HG03108 (cell line): Measurements from ENCODE around the gene ZPBP2.

Experiments
- ATAC-seq: cut with Tn5 transposase; IDR thresholded peaks from one replicate; pipeline ENCODE4 v1.9.1; 2021; ENCODE audit warnings: moderate library complexity; ENCODE audit not compliant: unreplicated experiment

The ZPBP2 gene

DNA sequence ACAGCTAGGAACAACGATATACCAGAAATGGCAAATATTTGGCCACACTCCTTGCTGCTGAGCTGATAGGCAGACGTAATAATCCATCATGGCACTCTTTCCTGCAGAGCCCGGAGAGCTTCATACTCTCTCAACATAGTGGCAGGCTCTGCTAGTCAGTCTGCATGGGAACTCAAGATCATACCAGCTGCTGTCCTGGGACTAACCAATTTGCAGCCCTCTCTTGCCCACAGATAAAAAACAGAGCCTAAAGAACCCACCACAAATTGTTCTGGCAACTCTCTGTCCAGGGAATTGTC, 36.9 kb downstream of the ZPBP2 start:
- ATAC-seq, result no peak

DNA sequence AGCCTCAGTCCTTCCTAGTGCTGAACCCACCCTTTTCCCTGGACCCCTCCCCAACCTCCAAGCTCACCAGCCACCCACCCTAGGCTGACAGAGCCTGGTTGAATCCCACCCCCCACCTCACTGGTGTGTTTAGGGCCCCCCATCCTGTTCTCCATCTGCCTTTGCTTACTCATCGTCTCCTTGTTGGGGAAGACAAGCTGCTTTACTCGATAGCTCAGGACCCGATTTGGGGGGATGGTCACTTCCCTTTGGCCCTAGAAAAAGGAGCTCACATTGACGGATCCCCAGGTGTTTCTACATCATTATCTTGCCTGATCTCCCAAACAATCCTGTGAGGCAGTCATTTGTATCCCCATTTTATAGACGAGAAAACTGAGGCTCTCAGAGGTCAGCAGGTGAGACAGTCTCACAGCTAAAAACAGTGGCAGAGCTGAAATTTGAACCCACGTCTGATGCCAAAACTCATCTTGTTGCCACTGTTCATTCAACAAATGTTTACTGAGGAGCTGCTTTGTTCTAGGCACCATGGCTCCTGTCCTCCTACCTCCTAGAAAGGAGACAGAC, 40.9 kb downstream of the ZPBP2 start:
- no peak for ATAC-seq

DNA sequence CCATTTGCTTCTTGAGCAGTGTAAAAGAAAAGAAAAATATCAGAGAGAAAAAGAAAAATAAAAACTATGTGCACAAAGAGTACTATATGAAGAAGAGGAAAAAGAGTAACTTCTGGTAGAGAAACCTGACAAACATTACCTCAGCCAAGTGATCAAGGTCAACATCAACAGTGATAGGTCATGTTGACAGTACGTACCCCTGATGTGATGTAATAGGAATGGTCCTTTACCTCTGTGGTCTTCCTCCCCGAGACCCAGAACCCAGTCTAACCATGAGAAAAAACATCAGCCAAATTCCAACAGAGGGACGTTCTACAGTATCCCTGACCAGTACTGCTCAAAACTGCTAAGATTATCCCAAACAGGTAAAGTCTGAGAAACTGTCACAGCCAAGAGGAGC, 46.0 kb downstream of the ZPBP2 start:
- no peak for ATAC-seq

DNA sequence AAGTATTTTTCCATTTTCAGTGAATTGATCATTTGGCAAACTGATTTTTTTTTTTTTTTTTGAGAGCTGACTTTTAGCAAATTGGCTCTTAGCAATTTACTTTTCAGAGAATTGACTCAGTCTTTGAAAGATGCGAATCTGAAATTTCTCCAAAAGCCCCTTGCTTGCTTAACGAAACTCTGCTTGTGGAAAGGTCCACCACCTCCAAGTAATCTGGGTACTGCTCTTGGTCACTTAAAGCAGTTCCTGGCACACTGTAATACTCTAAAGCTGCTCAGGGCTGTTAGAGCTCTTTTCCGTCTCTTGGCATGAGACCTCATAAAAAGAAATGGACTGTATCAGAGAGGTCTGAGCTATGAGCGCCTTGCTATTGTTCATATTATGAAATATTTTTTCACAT, 47.6 kb downstream of the ZPBP2 start:
- ATAC-seq, result no peak

DNA sequence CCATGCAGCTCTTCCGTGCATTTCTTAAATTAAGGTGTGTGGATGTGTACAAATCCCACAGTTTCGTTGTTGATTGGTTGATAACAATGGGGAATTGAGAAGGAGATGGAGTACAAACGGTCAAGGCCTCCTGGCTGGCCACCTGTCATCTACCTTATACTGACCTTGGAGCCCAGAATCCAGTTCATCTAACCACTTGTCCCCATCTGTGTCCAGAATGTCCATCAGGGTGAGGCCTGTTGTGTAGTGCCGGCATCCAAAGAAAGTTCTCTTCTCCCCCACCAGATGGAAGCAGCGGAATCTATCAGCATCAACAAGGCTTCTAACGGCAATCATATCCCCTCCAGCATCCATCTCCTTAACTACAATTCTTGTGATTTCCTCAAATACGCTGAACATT, 48.9 kb downstream of the ZPBP2 start:
- ATAC-seq, result no peak

DNA sequence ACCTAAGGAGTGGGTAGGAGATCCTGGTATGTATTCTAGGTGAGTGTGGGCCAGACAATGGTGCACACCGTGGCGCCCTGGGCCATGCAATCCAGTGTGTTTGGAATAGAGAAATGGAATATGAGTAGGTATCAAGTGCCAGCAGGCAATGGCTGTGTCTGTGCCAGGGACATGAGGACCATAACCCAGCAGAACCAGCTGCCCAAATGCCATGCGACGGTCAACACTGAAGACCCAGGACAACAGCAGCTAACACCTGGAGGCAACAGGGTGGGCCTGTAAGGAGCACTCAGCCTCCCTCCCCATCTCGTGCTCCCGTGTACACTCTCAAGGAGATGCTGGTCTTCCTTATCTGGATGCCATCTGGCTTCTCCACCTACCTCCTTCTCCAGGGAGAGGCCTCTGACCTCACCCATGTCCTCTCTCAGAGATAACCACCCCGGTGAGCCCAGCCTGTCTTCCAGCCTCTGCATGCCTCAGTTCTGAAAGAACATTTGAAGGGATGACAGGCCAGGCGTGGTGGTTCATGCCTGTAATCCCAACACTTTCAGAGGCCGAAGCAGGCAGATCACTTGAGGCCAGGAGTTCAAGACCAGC, 51.2 kb downstream of the ZPBP2 start:
- ATAC-seq, result no peak

DNA sequence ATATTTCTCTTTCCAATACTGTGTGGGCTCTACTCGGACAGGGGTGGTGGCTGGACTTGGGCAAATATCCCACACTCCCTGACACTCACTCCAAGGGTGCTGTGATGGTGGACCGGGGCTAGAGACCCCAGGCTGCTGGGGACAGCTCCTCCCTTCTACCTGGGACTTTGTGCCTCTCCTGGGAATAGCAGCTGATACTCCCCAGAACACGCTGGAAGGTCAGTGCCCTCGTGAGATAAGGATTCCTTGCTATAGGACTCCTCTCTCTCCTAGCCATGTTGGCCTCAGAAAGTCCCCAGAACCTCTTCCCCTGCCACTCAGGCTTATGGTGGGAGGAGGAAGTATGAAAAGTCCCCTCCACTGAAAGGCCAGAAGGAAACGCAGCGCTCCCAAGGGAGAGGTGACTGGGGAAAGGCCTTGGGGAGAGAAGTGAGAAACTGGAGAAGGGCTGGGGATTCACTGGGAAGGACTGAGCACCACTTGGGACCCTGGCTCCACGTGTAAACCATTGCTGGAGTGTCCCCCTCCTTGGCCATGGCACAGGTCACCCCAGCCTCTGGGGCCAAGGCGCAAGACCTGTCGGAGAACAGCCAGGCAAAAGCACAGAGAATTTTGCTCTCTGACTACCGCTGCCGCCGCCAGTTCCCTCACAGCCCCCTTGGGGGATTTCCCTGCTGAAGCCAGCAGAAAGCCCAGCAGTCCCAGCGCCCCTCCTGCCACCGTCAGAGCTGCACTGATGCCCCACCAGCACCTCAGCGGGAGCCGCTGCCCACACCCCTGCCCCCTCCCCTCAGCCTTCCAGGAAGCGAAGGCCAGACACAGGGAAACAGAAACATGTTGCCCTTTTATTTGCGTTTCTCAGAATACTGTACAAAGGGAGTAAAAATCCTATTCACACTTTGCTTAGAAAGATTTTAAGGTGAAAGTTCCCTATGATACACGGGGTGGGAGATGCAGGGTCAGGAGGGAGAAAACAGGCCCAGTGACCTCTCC, 52.5 kb downstream of the ZPBP2 start:
- no peak for ATAC-seq

DNA sequence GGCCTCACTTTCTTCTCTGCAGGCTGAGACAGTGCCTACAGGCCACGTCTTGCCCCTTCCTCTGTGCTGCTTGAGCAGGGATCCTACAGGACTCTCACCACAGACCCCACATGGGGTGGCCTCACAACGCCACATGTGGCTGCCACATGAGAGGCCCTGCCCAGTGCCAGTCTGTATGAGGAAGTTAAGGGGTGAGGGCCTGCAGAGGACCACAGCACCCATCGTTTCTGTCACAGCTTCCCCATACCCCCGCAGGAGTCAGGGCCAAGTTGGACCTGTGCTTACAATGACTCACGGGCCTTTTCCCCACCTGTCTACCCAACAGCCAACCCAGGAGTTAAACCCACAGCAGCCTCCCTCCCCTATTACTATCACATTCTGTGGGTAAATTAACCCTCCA, 53.3 kb downstream of the ZPBP2 start:
- no peak for ATAC-seq

DNA sequence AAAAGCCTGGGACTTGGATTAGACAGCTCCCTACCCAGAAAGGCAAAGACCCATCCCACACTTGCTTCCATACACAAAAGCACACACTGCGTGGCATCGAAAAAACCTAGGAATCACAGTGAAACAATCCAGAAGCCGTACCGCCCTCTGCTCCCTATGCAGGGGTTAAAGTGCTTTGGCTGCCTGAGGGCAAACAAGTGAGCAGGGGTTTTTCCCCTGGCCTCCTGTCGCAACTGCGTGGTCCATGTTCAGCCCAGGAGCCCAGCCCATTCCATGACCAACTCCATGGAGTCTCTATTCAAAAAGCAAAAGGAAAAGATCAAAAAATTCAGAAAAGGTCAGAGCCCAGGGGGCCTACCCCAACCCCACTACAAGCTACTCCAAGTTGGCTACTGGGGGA, 54.0 kb downstream of the ZPBP2 start:
- no peak for ATAC-seq

DNA sequence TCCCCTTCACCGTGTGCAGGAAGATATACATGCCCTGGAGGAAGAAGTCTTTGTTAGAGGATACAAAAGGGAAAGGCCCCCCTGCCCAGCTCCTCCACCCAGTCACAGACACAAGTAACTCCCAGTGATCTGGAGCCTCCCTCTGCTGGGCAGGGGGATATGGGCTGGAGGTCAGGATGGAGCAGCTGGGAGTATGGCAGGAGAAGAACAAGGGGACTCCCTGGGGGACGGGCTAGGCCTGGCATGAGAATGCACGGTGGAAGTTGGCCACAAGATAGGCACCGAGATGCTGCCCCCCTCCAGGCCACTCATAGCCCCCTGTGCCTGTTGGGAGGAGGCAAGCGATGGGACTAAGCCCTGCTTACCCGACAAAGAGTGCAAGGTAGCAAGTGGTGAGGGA, 55.2 kb downstream of the ZPBP2 start:
- no peak for ATAC-seq

DNA sequence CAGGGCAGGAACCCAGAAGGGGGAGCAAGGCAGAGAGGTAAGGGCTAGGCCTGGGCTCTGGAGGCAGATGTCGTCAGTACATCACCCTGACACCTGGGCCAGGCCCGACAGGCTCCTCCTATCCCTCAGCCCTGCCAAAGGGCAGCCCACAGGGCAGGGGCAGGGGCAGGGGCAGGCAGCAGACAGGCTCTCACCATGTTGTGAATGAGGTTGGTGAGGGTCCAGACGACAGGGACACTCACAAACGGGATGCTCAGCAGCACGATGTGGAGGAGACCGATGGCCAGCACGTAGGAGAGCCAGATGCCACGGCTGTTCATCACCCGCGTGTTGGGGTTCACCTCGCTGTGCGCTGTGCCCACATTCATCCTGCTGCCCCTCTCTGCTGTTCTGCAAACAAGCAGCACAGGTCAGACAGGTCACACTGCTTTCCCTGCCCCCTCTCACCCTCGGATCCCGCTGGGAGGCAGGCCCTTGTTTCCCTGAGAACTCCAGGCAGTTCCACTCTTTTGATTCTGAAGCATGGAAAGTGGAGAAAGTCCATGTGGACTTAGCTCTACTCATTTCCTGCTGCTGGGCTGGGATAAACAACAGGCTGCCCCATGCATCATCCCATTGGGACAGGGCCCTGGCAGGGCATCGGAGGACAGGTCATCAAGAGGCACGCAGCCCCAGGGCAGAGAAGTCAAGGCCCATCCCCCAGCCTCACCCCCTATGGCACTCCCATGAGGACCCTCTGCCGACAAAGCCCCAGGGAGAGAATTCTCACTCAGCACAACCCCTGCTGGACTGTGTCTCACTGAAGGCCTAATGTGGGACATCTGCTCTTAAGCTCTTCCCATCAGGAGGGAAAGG, 56.1 kb downstream of the ZPBP2 start:
- no peak for ATAC-seq

DNA sequence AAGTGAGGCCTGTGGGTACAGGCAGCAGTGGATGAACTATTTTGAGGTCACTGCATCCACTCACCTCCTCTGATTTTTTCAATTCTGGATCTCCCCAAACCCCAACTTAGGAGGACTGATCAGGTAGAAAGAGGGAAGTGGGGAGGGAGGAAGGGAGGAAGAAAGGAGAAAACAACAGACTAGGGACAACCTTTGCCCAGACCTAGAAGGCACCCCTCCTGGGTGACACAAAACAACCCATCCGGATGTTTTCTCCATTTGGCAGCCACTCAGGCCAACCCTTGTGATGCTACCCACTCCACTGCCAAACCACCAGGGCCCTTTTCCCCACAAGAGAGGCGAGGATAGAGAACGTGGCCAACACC, 56.7 kb downstream of the ZPBP2 start:
- ATAC-seq, result no peak

DNA sequence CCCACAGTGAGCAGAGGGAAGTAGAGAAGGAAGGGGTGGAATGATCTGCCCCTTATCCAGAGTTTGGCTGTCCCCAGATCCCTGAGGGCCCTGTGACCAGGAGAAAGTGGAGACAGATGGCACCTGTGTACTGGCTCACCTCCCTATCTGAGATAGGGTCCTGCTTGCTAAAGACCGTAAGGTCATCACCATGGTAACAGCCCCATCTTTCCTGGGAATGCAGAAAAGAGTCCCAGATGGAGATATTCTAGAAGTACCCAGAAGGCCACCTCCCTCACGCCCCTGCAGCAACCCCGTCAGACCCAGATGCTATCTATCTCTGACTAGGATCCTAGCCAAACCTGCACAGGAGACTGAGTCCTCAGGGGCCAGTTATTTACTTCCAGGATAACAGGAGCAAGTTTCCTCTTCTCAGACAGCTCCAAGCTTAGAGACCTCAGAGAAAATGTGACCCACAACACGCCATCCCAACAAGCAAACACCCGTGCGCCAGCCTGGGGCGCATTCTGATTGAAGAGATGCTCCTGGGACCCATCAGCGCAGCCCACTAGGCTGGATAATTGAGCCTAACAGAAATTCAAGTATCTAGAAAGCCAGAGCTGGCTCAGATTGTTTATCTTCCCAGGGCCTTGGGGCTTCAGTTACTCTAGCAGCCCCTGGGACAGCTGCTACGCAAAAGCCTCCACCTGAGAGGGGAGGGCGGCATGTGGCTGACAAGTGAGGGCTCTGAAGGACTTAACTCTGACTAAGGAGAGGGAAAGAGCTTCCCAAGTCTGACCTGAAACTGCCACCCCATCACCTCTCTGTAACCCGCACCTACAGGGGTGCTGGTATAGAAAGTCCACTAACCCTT, 57.5 kb downstream of the ZPBP2 start:
- ATAC-seq, result no peak

DNA sequence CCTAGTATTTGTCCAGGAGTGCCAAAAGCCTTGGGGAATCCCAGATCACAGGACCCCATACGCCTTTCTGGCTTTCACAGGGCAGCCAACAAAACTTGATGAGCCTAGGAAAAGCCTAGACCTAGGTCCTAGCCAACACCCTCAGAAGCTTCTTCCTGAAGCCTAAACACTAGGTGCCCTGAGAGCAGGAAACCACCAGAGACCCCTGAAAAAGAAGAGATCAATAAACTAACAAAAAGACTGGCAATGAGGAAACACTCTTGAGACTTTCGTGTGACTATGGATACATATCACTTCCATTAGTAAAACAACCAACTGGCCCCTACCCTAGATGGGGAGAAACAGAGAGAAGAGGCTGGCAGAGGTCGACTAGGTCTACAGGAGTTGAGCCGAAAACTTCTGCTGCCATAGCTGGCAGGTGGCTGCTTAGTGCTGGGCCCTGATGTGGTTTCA, 58.2 kb downstream of the ZPBP2 start:
- no peak for ATAC-seq

DNA sequence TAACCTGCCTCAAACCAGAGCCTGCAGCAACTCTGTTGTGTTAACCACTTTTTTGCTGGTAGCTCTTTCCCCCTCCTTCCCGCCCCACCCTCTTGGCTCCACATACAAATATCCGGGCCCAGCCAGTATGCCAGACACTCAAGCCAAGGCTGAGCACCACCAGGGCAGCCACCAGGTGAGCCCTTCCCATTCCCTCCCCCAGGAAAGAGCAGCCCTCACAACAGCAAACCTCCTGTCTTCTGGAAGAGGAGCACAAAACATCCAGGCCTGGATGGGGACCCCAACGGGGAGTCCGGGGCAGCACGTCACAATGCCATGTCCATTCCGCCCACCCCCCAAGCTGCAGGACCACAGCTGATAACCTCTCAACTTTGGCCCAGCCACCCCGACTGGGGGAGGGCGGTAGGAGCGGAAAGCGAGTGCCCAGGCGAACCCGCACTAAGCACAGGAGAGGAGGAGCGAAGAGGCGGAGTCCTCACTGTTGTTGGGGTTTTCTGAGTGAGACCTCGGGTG, 58.6 kb downstream of the ZPBP2 start:
- ATAC-seq, result no peak
